Renal cortical epithelial cell (primary cell): Measurements from ENCODE around the gene XYLT1. TPM values are rescaled to one million over a fixed set of nuclear protein-coding genes. Genes with fewer than 3 reads are reported as not detected.

Experiments used
- DNase-seq: peaks from one replicate; pipeline ENCODE4 v3.0.0-alpha.2; 2011; ENCODE audit warnings: low read depth
- total RNA-seq: library from RNA; depleted of rRNA; stranded (reverse); fragments of >200 nt; gene quantifications from 2 replicates; pipeline ENCODE4 v1.2.3, GENCODE V29; 2014

The XYLT1 gene
- total RNA-seq, 1 donor from 2014 or later, result 0.15 TPM

- DNase-seq, result no peak
Observed at GRCh38 chr16:17460890-17461289, 9.9 kb downstream of the XYLT1 start.

- DNase-seq, result no peak
Observed at GRCh38 chr16:17459903-17460521, 10.7 kb downstream of the XYLT1 start.

GRCh38 chr16:17457997-17458396 lies 12.8 kb downstream of the XYLT1 start:
- no peak for DNase-seq

- no peak for DNase-seq
Observed at GRCh38 chr16:17457513-17457912, 13.2 kb downstream of the XYLT1 start.

- no peak for DNase-seq
Observed at GRCh38 chr16:17454162-17454730, 16.5 kb downstream of the XYLT1 start.

- no peak for DNase-seq
Observed at GRCh38 chr16:17453364-17454038, 17.3 kb downstream of the XYLT1 start.

- no peak for DNase-seq
Observed at GRCh38 chr16:17452922-17453321, 17.8 kb downstream of the XYLT1 start.

- DNase-seq, result no peak
Observed at GRCh38 chr16:17451843-17452242, 18.9 kb downstream of the XYLT1 start.

GRCh38 chr16:17450291-17450690 lies 20.5 kb downstream of the XYLT1 start:
- DNase-seq, result no peak

- no peak for DNase-seq
Observed at GRCh38 chr16:17448640-17449638, 21.8 kb downstream of the XYLT1 start.

- no peak for DNase-seq
Observed at GRCh38 chr16:17447101-17447569, 23.6 kb downstream of the XYLT1 start.

GRCh38 chr16:17446661-17447060 lies 24.1 kb downstream of the XYLT1 start:
- no peak for DNase-seq

- DNase-seq, result no peak
Observed at GRCh38 chr16:17445421-17445820, 25.3 kb downstream of the XYLT1 start.

GRCh38 chr16:17444658-17445057 lies 26.1 kb downstream of the XYLT1 start:
- DNase-seq, result no peak

GRCh38 chr16:17440131-17440530 lies 30.6 kb downstream of the XYLT1 start:
- no peak for DNase-seq

GRCh38 chr16:17439580-17439979 lies 31.2 kb downstream of the XYLT1 start:
- DNase-seq, result no peak

- no peak for DNase-seq
Observed at GRCh38 chr16:17437981-17438380, 32.8 kb downstream of the XYLT1 start.

GRCh38 chr16:17437127-17437720 lies 33.5 kb downstream of the XYLT1 start:
- no peak for DNase-seq

- no peak for DNase-seq
Observed at GRCh38 chr16:17435318-17435717, 35.4 kb downstream of the XYLT1 start.

- DNase-seq, result no peak
Observed at GRCh38 chr16:17433577-17434451, 36.9 kb downstream of the XYLT1 start.
